DLD1 (cell line): Measurements from ENCODE around the gene OR5D14.

Source experiments
- in situ Hi-C: cut with HindIII; loops from 2 replicates; pipeline ENCODE4 v1.10.0; 2017; ENCODE audit warnings: low sequenced_read_pairs

OR5D14 gene

DNA sequence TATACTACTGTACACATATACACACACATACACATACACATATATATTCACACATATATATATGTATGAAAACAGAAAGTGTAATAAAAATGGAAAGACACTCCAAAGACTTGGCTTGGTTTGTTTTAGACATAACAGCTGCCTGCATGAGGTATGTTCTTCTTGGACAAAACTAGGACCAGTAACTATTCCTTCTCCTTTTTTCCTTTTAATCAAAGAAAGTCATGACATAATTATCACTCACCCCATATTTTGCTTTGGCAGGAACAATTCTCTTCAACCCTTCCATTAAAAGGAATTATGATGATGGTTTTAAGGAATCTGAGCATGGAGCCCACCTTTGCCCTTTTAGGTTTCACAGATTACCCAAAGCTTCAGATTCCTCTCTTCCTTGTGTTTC lies at the start of gene OR5D14:
OR5D14 (plus strand) TSS at position 301 of the 400 bp plus-strand sequence; CDS start at position 301, 0 bp downstream.
- in situ Hi-C loops, result no loop called here

DNA sequence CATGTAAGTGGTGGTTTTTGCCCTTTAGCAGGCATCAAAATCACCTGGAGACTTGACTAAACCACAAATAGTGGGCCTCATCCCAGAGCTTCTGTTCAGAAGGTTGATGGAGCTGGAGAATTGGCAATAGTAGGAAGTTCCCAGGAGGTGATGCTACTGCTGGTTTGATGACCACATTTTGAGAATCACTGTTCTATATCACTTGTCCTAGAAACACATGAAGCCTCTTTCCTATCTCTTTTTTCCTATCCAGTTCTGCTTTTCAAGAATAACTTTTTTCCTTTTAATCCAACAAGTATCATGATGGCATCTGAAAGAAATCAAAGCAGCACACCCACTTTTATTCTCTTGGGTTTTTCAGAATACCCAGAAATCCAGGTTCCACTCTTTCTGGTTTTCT lies 22.2 kb upstream of the OR5D14 start, which contains the start of gene OR5D13:
OR5D13 (plus strand) TSS at position 301 of the 400 bp plus-strand sequence; CDS start at position 301, 0 bp downstream.
- in situ Hi-C loops, result no loop called here

DNA sequence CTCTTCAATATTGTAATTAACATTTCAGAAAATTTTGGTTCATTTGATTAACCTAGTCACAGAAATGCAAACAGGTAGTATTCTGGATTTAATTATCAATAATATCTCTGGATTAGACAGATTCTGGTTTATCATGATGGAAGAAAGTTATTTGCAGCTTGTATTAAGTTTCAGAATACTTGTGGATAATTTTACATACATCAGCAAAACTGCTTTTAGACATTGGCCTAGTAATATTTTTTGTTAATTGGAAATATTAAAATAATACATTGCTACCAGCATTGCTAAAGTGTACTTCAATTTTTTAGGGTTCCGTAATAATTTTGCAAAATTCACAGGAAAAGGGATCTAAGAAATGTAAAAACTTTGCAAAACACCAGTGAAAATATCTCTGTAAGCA lies 3.8 kb upstream of the OR5D14 start:
- in situ Hi-C loops, result no loop called here

DNA sequence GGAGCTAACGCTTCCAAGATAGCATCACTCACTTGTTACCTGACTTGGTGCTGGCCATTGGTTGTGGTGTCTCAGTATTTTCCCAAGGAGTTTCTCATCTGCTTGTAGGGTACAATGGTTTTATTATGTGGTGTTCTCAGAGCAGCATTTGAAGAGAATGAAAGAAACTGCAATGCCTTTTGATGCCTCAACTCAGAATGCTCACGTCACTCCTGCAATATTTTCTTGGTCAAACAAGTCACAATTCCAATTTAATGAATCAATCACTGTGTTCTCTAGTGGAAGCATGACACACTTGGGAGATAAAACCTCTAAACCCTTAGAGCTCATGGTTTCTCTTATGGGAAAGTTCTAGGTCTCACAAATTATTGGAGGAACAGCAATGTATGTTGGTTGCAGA lies 2.0 kb upstream of the OR5D14 start:
- in situ Hi-C loops, result no loop called here

DNA sequence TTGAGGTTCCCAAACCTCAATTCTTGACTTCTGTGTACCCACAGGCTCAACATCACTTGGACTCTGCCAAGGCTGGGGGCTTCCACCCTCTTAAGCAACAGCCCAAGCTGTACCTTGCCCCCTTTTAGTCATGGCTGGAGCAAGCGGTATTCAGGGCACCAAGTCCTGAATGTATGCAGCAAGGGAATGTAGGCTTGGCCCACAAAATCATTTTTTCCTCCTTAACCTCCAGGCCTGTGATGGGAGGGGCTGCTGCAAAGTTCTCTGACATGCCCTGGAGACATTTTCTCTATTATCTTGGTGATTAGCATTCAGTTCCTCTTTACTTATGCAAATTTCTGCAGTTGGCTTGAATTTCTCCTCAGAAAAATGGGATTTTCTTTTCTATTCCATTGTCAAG lies 10.9 kb downstream of the OR5D14 start:
- in situ Hi-C loops, result no loop called here

DNA sequence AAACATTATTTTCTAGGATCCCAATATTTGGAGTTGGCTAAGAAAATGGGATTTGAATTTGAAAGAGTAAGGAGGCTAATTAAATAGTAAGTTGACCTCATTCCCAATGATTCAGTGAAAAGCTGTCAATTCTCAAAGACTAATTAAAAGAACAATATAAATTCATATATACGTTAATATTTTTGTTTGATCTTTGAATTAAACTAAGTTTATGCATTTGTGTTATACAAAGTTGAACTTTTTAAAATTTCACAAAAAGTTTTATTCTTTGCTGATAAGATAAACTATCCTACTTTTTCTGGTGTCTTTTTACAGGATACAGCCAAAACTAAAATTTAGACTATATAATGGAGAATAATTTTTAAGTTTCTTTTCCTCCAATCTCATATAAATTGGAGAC lies 15.7 kb downstream of the OR5D14 start, which contains the start of gene OR5L1:
OR5L1 (plus strand) TSS at position 301 of the 400 bp plus-strand sequence. CDS start 100 bp downstream, outside the sequence.
- in situ Hi-C loops, result no loop called here

DNA sequence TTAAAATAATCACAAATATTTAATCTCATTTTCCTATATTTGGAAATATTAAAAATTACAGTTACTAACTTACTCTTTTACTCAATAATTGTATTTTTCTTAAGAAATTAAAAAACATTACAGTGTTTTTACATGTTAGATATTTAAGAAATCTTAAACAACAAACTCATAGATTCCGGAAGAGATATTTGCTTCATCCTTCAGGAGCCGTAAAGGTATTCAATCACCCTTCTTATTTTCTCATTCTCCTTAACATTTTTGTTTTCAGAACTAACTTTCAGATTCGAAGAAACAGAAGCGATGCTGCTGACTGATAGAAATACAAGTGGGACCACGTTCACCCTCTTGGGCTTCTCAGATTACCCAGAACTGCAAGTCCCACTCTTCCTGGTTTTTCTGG lies 24.0 kb downstream of the OR5D14 start, which contains the start of gene OR5D18:
OR5D18 (plus strand) TSS at position 301 of the 400 bp plus-strand sequence; CDS start at position 301, 0 bp downstream.
- in situ Hi-C loops, result no loop called here

DNA sequence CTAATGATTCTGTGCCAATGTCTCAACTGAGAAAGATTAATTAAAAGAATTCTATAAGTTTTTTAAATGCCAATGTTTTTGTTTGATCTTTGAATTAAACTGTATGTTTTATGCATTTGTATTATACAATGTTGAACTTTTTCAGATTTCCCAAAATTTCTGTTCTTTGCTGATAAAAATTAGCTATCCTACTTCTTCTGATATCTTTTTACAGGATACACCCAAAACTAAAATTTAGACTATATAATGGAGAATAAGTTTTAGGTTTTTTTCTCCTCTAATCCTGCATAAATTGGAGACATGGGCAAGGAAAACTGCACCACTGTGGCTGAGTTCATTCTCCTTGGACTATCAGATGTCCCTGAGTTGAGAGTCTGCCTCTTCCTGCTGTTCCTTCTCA lies 31.6 kb downstream of the OR5D14 start, which contains the start of gene OR5L2:
OR5L2 (plus strand) TSS at position 301 of the 400 bp plus-strand sequence; CDS start at position 301, 0 bp downstream.
- in situ Hi-C loops, result no loop called here

DNA sequence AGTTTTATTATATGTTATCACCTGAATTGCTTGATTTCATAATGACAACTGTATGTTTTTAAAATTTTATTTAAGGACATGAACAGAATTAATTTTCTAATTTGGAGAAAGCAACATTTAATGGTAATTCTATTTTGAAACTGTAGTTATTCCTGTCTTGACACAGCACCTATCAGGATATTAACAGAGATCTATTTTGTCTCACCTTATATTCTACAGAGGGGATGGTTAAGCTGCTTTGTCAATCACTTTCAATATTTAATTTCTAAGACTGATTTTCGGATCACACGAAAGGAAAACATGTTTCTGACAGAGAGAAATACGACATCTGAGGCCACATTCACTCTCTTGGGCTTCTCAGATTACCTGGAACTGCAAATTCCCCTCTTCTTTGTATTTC lies 43.1 kb downstream of the OR5D14 start, which contains the start of gene OR5D16:
OR5D16 (plus strand) TSS at position 301 of the 400 bp plus-strand sequence; CDS start at position 301, 0 bp downstream.
- in situ Hi-C loops, result no loop called here
